Right renal pelvis (tissue), 4 donors: ENCODE results near the gene CACNA1A. TPM values are rescaled to one million over a fixed set of nuclear protein-coding genes. Genes with fewer than 3 reads are reported as not detected.
"Not testable (repeated sequence)": the region's sequence is repeated elsewhere in the genome, so short reads cannot be mapped to it uniquely, and the experiment has no call there.

ENCODE experiments used
- DNase-seq, 4 donors: peaks; one replicate each; pipeline ENCODE4 v3.0.0-alpha.2; 2013; ENCODE audit warnings: low read depth in 4 of 4, low spot score in 3 of 4, missing footprints in 1 of 4
- polyA plus RNA-seq, 4 donors: library from polyadenylated mRNA; unstranded; fragments of 120-200 nt; gene quantifications; one replicate each; pipeline ENCODE4 v1.2.1, GENCODE V29; 2013; ENCODE audit not compliant: insufficient read length in 4 of 4

The CACNA1A gene
- polyA plus RNA-seq, 4 donors: 1.7 to 3.0 (median 2.2) TPM

GRCh38 chr19:13284929-13285928 lies 221.1 kb downstream of the CACNA1A start:
- DNase-seq: no peak

GRCh38 chr19:13283871-13284270 lies 222.4 kb downstream of the CACNA1A start:
- DNase-seq: no peak

- DNase-seq: no peak
These were observed 223.7 kb downstream of the CACNA1A start for GRCh38 chr19:13282486-13283065.

GRCh38 chr19:13281567-13282291 lies 224.6 kb downstream of the CACNA1A start:
- DNase-seq: no peak

DNA sequence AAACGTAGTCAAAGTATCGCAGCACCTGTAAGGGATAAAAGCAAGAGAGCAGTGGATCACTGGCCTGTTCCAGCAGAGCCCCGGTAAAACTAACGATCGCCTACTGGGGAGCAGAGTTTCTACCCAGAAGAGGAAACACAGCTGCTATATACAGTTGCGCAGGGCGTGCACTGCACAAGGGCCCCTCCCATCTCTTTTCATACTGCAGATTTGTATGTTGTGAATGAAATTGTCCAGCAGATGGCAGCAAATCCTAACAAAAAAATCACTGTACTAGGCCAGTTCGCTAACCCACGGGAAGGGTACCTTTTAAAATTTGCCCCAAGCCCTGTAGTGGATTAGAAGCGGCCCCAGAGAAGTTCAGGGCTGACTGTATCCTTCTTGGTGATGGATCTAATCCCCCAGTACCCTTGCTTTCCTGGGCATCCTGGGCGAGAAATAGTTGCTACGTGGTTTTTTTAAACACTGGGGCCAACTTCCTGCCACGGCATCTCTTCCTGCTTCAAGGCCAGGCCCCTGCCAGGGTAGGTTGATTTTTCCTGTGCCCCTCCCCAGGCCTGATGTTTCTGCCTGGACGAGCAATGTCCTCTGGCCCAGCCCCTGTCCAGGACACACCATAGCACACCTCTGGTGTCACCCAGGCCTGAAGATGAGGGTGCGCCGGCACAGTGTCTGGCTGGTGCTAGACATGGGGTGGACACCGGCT lies 229.0 kb downstream of the CACNA1A start:
- peak; percentile 49 to 63 (median 50) for DNase-seq

GRCh38 chr19:13275016-13275722 lies 231.1 kb downstream of the CACNA1A start:
- no peak for DNase-seq

- DNase-seq: no peak
These were observed 235.7 kb downstream of the CACNA1A start for GRCh38 chr19:13270514-13271105.

DNA sequence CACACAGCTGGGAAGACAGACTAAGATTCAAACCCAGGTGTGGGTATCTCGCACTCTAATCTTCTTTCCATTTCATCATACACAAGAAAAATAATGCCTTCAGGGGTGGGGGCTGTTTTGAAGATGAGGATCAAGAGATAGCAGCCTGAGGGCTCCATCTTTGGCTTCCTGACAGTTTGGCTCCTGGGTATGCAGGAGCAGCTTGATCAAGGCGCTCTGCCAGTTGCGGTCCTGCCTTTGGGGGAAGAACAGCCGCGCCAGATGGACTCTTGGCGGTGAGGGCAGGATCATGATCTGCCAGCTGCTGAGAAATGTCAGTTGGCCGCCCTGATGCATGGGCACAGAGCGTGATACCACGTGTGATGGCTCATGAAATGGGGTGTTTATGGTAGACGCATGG lies 236.9 kb downstream of the CACNA1A start:
- no peak for DNase-seq

- no peak for DNase-seq
These were observed 238.4 kb downstream of the CACNA1A start for GRCh38 chr19:13267889-13268288.

GRCh38 chr19:13267131-13267530 lies 239.1 kb downstream of the CACNA1A start:
- DNase-seq: no peak

DNA sequence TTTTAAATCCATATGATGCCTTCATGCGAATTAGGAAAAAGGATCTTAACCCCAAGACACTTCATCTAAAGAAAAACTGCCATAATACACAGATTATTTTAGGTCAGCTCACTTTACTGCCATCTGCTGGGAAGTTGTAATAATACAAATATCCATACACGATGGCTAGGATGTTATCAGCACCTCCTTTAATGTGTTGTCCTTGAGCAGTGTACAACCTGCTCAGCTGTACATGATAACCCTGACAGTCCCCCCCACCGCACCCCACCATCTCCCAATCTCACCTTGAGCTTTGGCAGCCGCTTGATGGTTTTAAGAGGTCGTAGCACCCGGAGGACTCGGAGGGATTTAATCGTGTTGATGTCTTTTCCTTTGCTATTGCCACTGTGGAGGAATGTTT lies 243.8 kb downstream of the CACNA1A start:
- peak; percentile 21 to 36 (median 30) for DNase-seq

- no peak for DNase-seq
These were observed 245.2 kb downstream of the CACNA1A start for GRCh38 chr19:13260883-13261653.

GRCh38 chr19:13256918-13257317 lies 249.4 kb downstream of the CACNA1A start:
- no peak for DNase-seq

DNA sequence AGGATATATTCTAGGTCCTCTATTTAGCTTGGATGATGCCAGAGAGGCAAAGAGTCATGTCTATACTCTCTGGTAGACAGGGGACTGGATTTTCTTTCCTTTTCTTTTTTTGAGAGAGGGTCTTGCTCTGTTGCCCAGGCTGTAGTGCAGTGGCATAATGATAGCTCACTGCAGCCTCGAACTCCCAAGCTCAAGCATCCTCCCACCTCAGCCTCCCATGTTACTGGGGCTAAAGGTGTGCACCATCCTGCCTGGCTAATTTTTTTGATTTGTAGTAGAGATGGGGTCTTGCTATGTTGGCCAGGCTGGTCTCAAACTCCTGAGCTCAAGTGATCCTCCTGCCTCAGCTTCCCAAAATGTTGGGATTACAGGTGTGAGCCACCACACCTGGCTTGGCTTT lies 249.9 kb downstream of the CACNA1A start:
- not testable (repeated sequence) for DNase-seq

- no peak for DNase-seq
These were observed 250.6 kb downstream of the CACNA1A start for GRCh38 chr19:13255719-13256059.

GRCh38 chr19:13255041-13255718 lies 251.1 kb downstream of the CACNA1A start:
- no peak for DNase-seq

DNA sequence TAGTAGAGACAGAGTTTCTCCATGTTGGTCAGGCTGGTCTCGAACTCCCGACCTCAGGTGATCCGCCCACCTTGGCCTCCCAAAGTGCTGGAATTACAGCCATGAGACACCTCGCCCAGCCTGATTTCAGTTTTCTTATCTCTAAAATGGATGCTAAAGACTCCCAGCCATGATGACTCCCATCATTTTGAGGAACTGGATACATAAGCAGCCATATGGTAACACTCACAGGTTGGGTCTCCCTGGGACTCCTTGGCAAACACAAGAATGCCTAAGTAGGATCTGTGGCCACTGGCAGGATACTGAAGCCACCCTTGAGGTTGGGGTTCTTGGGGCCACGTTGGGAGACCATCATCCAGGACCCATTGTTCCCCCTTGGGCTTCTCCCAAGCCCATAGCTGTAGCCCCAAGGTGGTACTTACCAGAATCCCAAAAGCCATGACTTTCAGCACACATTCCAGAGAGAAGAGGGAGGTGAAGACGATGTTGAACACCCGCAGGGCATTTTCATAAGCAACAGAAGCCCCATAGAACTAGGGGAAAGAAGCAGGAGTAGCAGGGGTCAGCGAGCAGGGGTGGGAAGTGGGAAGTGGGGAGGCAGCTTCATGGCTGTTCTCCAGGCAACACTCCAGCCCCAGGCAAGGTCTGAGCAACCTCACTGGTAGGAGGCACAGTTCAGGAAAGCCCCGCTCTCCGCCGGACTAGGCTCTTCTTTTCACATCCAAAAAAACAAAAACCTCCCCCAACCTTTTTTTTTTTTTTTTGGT lies 253.5 kb downstream of the CACNA1A start:
- no peak for DNase-seq

- no peak for DNase-seq
These were observed 261.4 kb downstream of the CACNA1A start for GRCh38 chr19:13244920-13245319.
